Right cardiac atrium (tissue), 5 donors: ENCODE results near the gene DOCK9. TPM values are rescaled to one million over a fixed set of nuclear protein-coding genes. Genes with fewer than 3 reads are reported as not detected.

Experiments
- ATAC-seq, 2 donors: fragments of 200-7000 bp; cut with Tn5 transposase; one replicate each; pipeline versions ENCODE4 v1.8.0 to v1.9.1; 2020; ENCODE audit warnings: moderate library complexity in 2 of 2, mild to moderate bottlenecking in 1 of 2
- DNase-seq, 3 donors: peaks; one replicate each; pipeline ENCODE4 v3.0.0-alpha.2; 2020
- H3K27ac ChIP-seq: one replicate; pipeline ENCODE4 v1.5.1; 2013; ENCODE audit warnings: mild to moderate bottlenecking, low read length, control low read depth, moderate library complexity
- H3K27me3 ChIP-seq: one replicate; pipeline ENCODE4 v1.6.1; 2013; ENCODE audit not compliant: control insufficient read depth, insufficient read depth
- H3K4me1 ChIP-seq: one replicate; pipeline ENCODE4 v1.6.1; 2013; ENCODE audit warnings: low read length; ENCODE audit not compliant: control insufficient read depth, insufficient read depth
- H3K4me3 ChIP-seq: one replicate; pipeline ENCODE4 v1.5.1; 2013; ENCODE audit warnings: low read length, control low read depth
- H3K9me3 ChIP-seq: one replicate; pipeline ENCODE4 v1.6.1; 2013; ENCODE audit warnings: low read length; ENCODE audit not compliant: control insufficient read depth
- WGBS: extraction: QIAGEN DNeasy Blood & Tissue Kit; methylation state at CpG from one replicate; pipeline ENCODE4 v1.1.7; 2013; 5-methylcytosine and 5-hydroxymethylcytosine counted together
- intact Hi-C, 4 donors: fragments of 100-400 bp; cut with DNase I; formaldehyde crosslinking; loops; one replicate each; pipeline versions ENCODE4 v1.11.0 to v1.14.0; 2022 to 2023
- polyA plus RNA-seq: library from polyadenylated mRNA; stranded (reverse); fragments of 200-250 nt; gene quantifications from one replicate; pipeline ENCODE4 v1.2.3, GENCODE V29; 2013
- total RNA-seq, 4 donors: library from RNA; stranded (reverse); fragmentation: NEBNext Ultra II Directional; extraction: Animal tissue kit (Norgen Biotek cat#: 25700); gene quantifications; one replicate each; pipeline ENCODE4 v1.2.1, GENCODE V29; 2021
- donor health status: healthy with polysubstance abuse.
- donor health status: DM: no; HTN: yes; CAD: no.
- donor health status: DM: no; HTN: no; CAD: no.
- donor health status: DM: no; HTN: yes; CAD: no; lungs with severe emphysema.
- donor health status: DM: yes; HTN: yes; CAD: no.

The DOCK9 gene
- total and polyA plus RNA-seq, 5 donors = 26.8 to 59.7 (median 55.4) TPM

DNA sequence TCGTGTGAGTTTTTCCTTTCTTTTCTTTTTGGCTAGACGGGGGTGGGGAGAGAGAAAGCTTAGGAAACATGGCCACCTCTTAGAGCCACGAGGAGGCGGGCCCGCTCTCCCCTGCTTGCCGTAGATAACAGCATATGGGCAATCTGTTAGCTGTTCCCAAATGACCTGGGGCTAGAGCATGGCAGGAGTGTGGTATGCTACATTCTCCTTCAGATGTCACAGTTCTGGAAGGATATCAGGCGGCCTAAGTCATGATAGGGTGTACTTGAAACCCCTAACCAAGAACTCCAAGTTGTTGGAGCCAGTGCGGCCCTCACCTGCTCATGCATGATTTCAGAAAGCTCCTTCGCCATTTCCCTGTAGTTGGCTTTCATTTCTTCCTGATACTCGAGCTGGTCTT lies 181.1 kb downstream of the DOCK9 start:
- intact Hi-C loops = no loop called here
- WGBS = 89% methylated on average over 10 of the region's 10 CpGs

DNA sequence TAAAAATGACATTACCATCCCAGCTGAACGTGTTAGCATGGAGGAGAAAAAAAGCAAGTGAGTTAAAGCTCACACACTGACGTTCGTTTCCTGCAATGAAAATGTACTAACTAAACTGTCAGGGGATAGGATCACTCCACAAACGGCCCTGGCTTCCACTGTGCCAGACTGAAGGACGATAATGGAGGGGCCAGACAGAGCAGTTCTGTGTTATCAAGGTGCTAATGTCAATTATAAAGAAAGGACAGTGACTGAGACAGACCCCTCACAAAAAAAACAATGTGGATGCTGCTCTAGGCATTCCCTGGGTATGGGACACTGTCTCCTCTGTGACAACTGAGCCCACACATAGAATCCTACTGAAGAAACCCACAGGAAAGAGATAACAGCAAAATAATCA lies 181.7 kb downstream of the DOCK9 start:
- H3K27me3 ChIP-seq = no peaks in the 10 kb centered on the region
- ATAC-seq = no peak
- no peaks in the 10 kb centered on the region for H3K9me3 ChIP-seq
- 84% methylated on average over 5 of the region's 5 CpGs for WGBS
- H3K27ac ChIP-seq = no peak overlapping the region
- no peaks in the 10 kb centered on the region for H3K4me1 ChIP-seq
- intact Hi-C loops = no loop called here
- DNase-seq = no peak
- H3K4me3 ChIP-seq = no peak overlapping the region

More for the DNA sequence above, 181.1 kb downstream of the DOCK9 start:
- ATAC-seq (no peak), DNase-seq (no peak)
- H3K4me3 ChIP-seq = no peak overlapping the region
- H3K27me3 ChIP-seq = no peaks in the 10 kb centered on the region
- H3K27ac ChIP-seq = no peak overlapping the region
- H3K9me3 ChIP-seq = no peaks in the 10 kb centered on the region
- H3K4me1 ChIP-seq = no peaks in the 10 kb centered on the region

DNA sequence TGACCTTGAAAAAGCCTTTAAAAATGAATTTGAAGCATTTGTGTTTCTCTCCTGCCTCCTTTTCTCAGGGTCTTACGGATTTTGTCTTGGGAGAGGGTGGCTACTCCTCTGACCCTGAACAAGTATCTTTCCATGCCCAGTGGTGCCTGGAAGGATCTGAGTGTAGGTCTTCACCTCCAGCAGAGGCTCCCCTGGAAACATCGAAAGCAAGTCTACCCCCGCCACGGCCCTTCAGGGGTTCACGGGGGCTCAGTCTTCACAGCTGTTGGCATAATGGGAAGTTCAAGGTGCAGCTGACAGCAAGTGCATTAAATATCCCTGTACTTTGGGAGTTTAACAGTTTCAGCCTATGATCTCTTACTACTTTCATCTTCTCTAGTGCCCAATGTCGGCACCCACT lies 182.6 kb downstream of the DOCK9 start:
- no peaks in the 10 kb centered on the region for H3K4me1 ChIP-seq
- intact Hi-C loops = no loop called here
- ATAC-seq = no peak
- no peak overlapping the region for H3K4me3 ChIP-seq
- DNase-seq = no peak
- H3K9me3 ChIP-seq = no peaks in the 10 kb centered on the region
- 94% methylated on average over 6 of the region's 6 CpGs for WGBS
- no peak overlapping the region for H3K27ac ChIP-seq
- no peaks in the 10 kb centered on the region for H3K27me3 ChIP-seq

DNA sequence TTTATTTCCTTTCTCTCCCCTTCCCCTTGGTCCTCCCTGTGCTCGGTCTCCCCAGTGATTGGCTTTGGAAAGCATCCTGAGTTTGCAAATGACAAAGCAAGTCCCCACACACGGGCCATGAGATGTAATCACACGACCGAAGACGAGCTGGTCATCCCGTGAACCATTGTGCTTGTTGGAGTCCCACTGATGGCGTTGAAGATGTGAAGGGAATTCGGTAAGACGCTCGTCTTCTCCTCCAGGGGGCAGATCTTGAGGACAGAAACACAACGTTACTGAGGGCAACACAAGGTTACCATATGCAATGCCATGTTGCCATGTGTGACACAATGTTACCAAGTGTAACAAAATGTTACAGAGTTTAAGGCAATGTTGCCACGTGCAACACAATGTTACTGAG lies 183.4 kb downstream of the DOCK9 start:
- intact Hi-C loops = no loop called here
- WGBS = 93% methylated on average over 12 of the region's 12 CpGs
- H3K9me3 ChIP-seq = no peaks in the 10 kb centered on the region

DNA sequence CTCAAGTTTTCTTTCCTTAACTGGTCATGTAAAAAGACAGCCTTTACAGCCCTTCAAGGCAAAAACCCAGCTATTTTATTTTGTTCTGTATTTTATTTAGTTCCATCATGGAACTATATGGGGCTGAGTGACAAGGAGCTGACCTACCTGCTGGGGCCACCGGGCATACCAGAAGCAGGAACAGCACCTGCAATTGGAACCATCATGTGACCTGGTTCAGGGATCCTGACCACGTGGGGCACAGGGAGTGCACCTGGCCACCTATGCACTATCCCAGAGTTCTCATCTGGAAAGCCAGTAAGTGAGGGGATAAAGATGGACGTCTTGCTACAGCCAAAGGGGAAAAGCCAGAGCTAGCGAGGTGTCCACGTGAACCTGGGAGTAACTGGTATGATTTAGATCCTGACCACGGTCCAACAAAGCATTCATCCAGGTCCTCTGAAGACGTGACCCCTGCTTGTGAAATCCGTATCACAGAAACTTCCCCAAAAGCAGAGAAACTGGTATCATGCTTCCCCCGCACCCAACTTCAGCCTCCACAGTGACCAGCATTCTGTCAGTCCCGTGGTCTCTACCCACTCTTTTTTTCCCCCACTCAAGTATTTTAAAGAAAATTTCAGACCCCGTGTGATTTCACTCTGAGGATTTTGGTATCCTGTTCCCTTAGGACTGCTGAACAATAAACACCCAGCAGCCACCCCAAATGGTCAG lies 184.9 kb downstream of the DOCK9 start:
- ATAC-seq (no peak), DNase-seq (no peak)
- WGBS = 89% methylated on average over 11 of the region's 11 CpGs

More for the DNA sequence above, 183.4 kb downstream of the DOCK9 start:
- Histone ChIP-seq H3K4me3 (no peak overlapping the region), H3K27me3 (no peaks in the 10 kb centered on the region), H3K27ac (no peak overlapping the region), H3K4me1 (no peaks in the 10 kb centered on the region)
- ATAC-seq (no peak), DNase-seq (no peak)

DNA sequence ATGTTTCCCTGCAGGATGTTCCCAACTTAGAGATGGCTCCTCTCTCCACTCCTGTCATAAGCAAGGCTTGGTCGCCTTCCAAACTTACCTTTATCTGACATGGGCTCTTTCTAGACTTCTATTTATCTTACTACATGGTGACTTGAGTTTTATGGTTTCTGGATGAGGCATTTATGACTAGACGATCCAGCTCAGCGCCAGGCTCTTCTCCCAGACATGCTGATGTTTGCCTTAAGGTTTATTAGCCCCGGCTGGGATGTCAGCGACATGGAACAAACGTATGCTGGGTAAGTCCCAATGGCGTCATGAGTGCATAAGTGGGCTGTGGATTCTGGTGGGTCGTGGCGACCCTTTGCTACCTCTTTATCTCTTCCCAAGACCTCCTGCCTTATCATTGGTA lies 185.5 kb downstream of the DOCK9 start:
- ATAC-seq (no peak), DNase-seq (no peak)
- Histone ChIP-seq H3K9me3 (no peaks in the 10 kb centered on the region), H3K4me3 (no peak overlapping the region), H3K27me3 (no peaks in the 10 kb centered on the region), H3K27ac (no peak overlapping the region), H3K4me1 (no peaks in the 10 kb centered on the region)
- WGBS = 90% methylated on average over 9 of the region's 9 CpGs
- intact Hi-C loops = no loop called here

More for the DNA sequence above, 184.9 kb downstream of the DOCK9 start:
- no peaks in the 10 kb centered on the region for H3K9me3 ChIP-seq
- no peak overlapping the region for H3K27ac ChIP-seq
- no peaks in the 10 kb centered on the region for H3K4me1 ChIP-seq
- H3K27me3 ChIP-seq = no peaks in the 10 kb centered on the region
- intact Hi-C loops = no loop called here
- no peak overlapping the region for H3K4me3 ChIP-seq

DNA sequence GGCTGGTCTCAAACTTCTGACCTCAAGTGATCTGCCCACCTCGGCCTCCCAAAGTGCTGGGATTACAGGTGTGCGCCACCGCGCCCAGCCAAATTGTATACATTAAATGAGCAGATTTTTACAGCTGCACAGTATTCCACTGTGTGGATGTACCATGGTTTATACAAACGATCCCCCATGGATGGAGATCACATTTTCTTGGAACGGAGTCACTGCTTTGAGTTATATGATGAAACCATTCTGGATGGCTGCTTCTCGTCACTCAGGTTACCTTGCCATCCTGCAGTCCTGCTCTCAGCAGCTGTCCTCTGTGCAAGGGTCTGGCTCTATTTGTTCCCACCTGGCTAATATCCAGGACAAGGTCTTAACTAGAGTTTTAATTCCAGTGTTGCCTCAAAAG lies 186.3 kb downstream of the DOCK9 start:
- ATAC-seq = no peak
- H3K9me3 ChIP-seq = no peaks in the 10 kb centered on the region
- intact Hi-C loops = no loop called here
- H3K4me1 ChIP-seq = no peaks in the 10 kb centered on the region
- H3K27me3 ChIP-seq = no peaks in the 10 kb centered on the region
- WGBS = 90% methylated on average over 7 of the region's 7 CpGs
- no peak for DNase-seq
- H3K4me3 ChIP-seq = no peak overlapping the region
- no peak overlapping the region for H3K27ac ChIP-seq

DNA sequence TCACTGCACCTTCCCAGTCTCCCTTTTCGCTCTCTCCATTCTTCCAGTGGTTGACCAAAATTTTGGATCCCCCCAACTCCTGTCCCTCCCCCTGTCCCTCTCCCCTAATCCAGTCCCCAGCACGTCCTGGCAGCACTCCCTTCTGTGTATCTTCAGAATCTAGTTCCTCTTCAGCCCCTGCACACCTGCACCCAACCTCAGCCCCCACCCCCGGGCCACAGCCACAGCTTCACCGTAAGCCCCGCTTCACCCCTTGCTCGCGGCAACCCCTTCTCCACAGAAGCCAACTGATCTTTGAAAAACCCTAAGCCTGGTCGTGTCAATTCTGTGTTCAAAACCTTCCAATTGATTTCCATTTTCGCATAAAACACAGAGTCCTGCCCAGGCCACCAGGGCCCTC lies 189.9 kb downstream of the DOCK9 start:
- ATAC-seq (peak in 1 of 2 donors; percentile 7), DNase-seq (no peak)
- intact Hi-C loops = no loop called here

DNA sequence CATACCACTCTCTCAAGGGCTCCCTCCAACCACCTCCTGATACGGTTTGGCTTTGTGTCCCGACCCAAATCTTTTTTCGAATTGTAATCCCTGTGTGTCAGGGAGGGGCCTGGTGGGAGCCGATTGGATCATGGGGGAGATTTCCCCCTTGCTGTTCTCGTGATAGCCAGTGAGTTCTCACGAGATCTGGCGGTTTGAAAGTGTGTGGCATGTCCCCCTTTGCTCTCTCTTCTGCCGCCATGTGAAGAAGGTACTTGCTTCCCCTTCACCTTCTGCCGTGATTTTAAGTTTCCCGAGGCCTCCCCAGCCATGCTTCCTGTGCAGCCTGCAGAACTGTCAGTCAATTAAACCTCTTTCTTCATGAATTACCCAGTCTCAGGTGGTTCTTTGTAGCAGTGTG lies 190.7 kb downstream of the DOCK9 start:
- H3K4me1 ChIP-seq = no peaks in the 10 kb centered on the region
- H3K27ac ChIP-seq = no peak overlapping the region
- H3K9me3 ChIP-seq = no peaks in the 10 kb centered on the region
- intact Hi-C loops = no loop called here
- no peak for ATAC-seq
- no peaks in the 10 kb centered on the region for H3K27me3 ChIP-seq
- no peak for DNase-seq
- 79% methylated on average over 10 of the region's 10 CpGs for WGBS
- H3K4me3 ChIP-seq = no peak overlapping the region

More for the DNA sequence above, 189.9 kb downstream of the DOCK9 start:
- Histone ChIP-seq H3K27me3 (no peaks in the 10 kb centered on the region), H3K9me3 (no peaks in the 10 kb centered on the region), H3K4me3 (no peak overlapping the region), H3K4me1 (no peaks in the 10 kb centered on the region), H3K27ac (no peak overlapping the region)
- 86% methylated on average over 9 of the region's 9 CpGs for WGBS

DNA sequence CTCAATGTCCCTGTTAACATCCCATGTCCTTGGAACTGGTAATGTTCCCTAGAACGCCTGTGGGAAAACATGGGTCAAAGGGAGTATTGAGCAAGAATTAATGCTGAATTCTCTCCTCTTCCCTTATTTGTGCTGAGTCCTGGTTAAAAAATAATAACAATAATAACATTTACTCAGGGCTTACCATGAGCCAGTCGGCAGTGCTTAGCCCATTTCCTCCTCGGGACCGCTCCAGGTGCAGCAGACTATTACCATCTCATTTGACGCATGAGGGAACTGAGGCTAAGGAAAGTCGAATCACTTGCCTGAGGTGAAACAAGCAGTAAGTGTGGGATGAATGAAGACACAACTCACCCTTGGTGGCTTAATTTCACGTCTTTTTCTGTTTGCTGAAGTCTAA lies 191.8 kb downstream of the DOCK9 start:
- ATAC-seq = no peak
- H3K4me1 ChIP-seq = no peaks in the 10 kb centered on the region
- no peaks in the 10 kb centered on the region for H3K9me3 ChIP-seq

DNA sequence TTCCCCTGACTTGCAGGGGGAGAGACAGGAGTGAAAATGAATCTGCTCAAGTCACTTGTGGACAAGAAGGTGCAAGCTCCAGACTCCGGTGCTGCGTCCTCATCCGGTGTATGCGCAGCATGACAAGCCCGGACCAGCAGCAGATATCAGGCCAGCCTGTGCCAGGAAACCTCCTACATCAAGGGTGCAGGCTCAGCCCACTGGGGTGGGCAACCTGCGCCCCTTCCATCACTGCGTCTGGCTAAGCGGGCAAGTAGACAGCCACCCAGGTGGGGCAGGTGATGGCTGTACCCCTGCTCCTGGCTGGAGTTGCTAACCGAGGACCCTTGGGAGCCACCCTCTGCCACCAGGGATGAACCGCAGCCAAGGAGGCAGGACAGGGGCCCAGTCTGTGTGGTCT lies 192.5 kb downstream of the DOCK9 start:
- Histone ChIP-seq H3K4me3 (no peak overlapping the region), H3K27me3 (no peaks in the 10 kb centered on the region), H3K4me1 (no peaks in the 10 kb centered on the region), H3K27ac (no peak overlapping the region), H3K9me3 (no peaks in the 10 kb centered on the region)
- intact Hi-C loops = no loop called here
- ATAC-seq (no peak), DNase-seq (no peak)
- WGBS = 84% methylated on average over 10 of the region's 10 CpGs

More for the DNA sequence above, 191.8 kb downstream of the DOCK9 start:
- no peak overlapping the region for H3K4me3 ChIP-seq
- 81% methylated on average over 7 of the region's 7 CpGs for WGBS
- no peaks in the 10 kb centered on the region for H3K27me3 ChIP-seq
- H3K27ac ChIP-seq = no peak overlapping the region
- intact Hi-C loops = no loop called here
- DNase-seq = no peak

DNA sequence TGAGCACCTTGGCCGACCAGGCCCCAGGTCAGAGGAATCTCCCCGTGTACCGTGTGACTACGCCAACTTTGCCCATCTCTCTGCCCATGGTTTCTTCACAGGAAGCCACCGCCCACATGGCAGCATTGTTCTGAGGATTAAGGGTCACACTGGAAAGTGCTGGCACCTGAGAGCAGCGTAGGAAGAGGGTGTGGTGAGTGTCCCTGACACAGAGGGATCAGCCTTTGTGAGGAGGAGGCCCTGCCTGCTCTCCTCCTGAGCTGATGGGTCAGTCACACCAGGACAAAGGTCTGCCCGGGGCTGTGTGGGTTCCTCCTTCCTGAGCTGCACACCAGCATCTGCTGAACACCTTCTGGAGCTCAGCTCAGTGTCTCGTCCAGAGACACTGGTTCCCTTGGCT lies 193.2 kb downstream of the DOCK9 start:
- 83% methylated on average over 8 of the region's 8 CpGs for WGBS
- Histone ChIP-seq H3K27ac (no peak overlapping the region), H3K27me3 (no peaks in the 10 kb centered on the region), H3K4me3 (no peak overlapping the region), H3K9me3 (no peaks in the 10 kb centered on the region), H3K4me1 (no peaks in the 10 kb centered on the region)
- ATAC-seq (no peak), DNase-seq (no peak)
- intact Hi-C loops = no loop called here
